Transverse colon (tissue), 4 donors: Measurements from ENCODE around the gene PHKG2.

Source experiments
- CTCF ChIP-seq, 5 experiments: fragments of 200-600 bp in 3 of 5; fragments of 450-650 bp in 2 of 5; sonication (generic) in 3 of 5; IDR thresholded peaks; 1 replicate in 2 of 5; 2 replicates in 3 of 5; pipeline ENCODE4 v1.5.1; 2016 to 2017; ENCODE audit warnings: antibody characterized with exemption in 5 of 5, inconsistent platforms in 3 of 5, mild to moderate bottlenecking in 2 of 5, moderate library complexity in 1 of 5
- EP300 ChIP-seq: sonication (generic); formaldehyde crosslinking; IDR thresholded peaks from one replicate; pipeline ENCODE4 v1.6.1; 2017; ENCODE audit warnings: antibody characterized with exemption, low read depth
- POLR2AphosphoS5 ChIP-seq, 3 donors: sonication (generic); formaldehyde crosslinking; IDR thresholded peaks; one replicate each; pipeline ENCODE4 v1.6.1; 2016; ENCODE audit warnings: antibody characterized with exemption in 3 of 3

GRCh38 chr16:30774367-30775130 lies 26.3 kb downstream of the PHKG2 start:
- TF ChIP-seq CTCF (IDR thresholded peaks at IDR 0.05) (no peak), EP300 (no peak), POLR2AphosphoS5 (IDR thresholded peaks at IDR 0.05) (no peak)
